HEK293 (cell line): Measurements from ENCODE around the gene TRIAP1.
A peak's percentile ranks its signal among the peaks of the same experiment; 100 is the strongest.

Experiments used
- BCL11A ChIP-seq: fragments of 450-650 bp; formaldehyde crosslinking; IDR thresholded peaks from 2 replicates; pipeline ENCODE4 v1.5.1; 2016; ENCODE audit warnings: low read depth, missing biosample characterization, missing genetic modification characterization
- FEZF1 ChIP-seq: fragments of 450-650 bp; formaldehyde crosslinking; IDR thresholded peaks from 2 replicates; pipeline ENCODE4 v1.5.1; 2016; ENCODE audit warnings: missing biosample characterization, missing genetic modification characterization
- IKZF3 ChIP-seq: fragments of 450-650 bp; IDR thresholded peaks from 2 replicates; pipeline ENCODE4 v1.5.0; 2018; ENCODE audit warnings: missing biosample characterization, mild to moderate bottlenecking, missing genetic modification characterization, moderate library complexity
- REST ChIP-seq: fragments of 450-650 bp; formaldehyde crosslinking; IDR thresholded peaks from 2 replicates; pipeline ENCODE4 v1.5.1; 2016; ENCODE audit warnings: missing biosample characterization, missing genetic modification characterization
- SETDB1 ChIP-seq: IDR thresholded peaks from one replicate; pipeline ENCODE4 v1.6.1; 2017; ENCODE audit warnings: mild to moderate bottlenecking, low read length, moderate library complexity, mixed read lengths; ENCODE audit not compliant: insufficient read length
- ZBTB11 ChIP-seq: fragments of 450-650 bp; formaldehyde crosslinking; conservative IDR thresholded peaks from 2 replicates; pipeline ENCODE4 v1.5.1; 2016; ENCODE audit warnings: low read depth, missing biosample characterization, missing genetic modification characterization
- ZBTB17 ChIP-seq: fragments of 450-650 bp; formaldehyde crosslinking; IDR thresholded peaks from 2 replicates; pipeline ENCODE4 v1.5.1; 2016; ENCODE audit warnings: missing biosample characterization, missing genetic modification characterization
- ZBTB7A ChIP-seq: fragments of 450-650 bp; formaldehyde crosslinking; IDR thresholded peaks from 2 replicates; pipeline ENCODE4 v1.5.1; 2016; ENCODE audit warnings: low read depth, missing biosample characterization, missing genetic modification characterization
- ZFHX2 ChIP-seq: fragments of 450-650 bp; formaldehyde crosslinking; conservative IDR thresholded peaks from 2 replicates; pipeline ENCODE4 v1.5.1; 2016; ENCODE audit warnings: missing biosample characterization, missing genetic modification characterization
- ZNF140 ChIP-seq: fragments of 450-650 bp; formaldehyde crosslinking; IDR thresholded peaks from 2 replicates; pipeline ENCODE4 v1.5.1; 2016; ENCODE audit warnings: missing biosample characterization, missing genetic modification characterization
- ZNF155 ChIP-seq: fragments of 450-650 bp; formaldehyde crosslinking; IDR thresholded peaks from 2 replicates; pipeline ENCODE4 v1.5.1; 2016; ENCODE audit warnings: missing biosample characterization, missing genetic modification characterization
- ZNF211 ChIP-seq: fragments of 450-650 bp; formaldehyde crosslinking; IDR thresholded peaks from 2 replicates; pipeline ENCODE4 v1.5.1; 2016; ENCODE audit warnings: low read depth, missing biosample characterization, missing genetic modification characterization
- ZNF266 ChIP-seq: fragments of 450-650 bp; formaldehyde crosslinking; IDR thresholded peaks from 2 replicates; pipeline ENCODE4 v1.5.1; 2016; ENCODE audit warnings: missing biosample characterization, missing genetic modification characterization, low read depth
- ZNF274 ChIP-seq, 2 experiments: fragments of 200-500 bp in 1 of 2; fragments of 450-650 bp in 1 of 2; sonication (Bioruptor generic) in 1 of 2; formaldehyde crosslinking in 1 of 2; IDR thresholded peaks; 2 replicates each; pipeline versions ENCODE4 v1.5.1 to v1.6.1; 2014 to 2016; ENCODE audit warnings: borderline replicate concordance in 1 of 2, inconsistent platforms in 1 of 2, low read length in 1 of 2, missing biosample characterization in 1 of 2, missing genetic modification characterization in 1 of 2
- ZNF324 ChIP-seq: fragments of 450-650 bp; formaldehyde crosslinking; IDR thresholded peaks from 2 replicates; pipeline ENCODE4 v1.5.1; 2016; ENCODE audit warnings: missing biosample characterization, missing genetic modification characterization
- ZNF362 ChIP-seq: fragments of 450-650 bp; formaldehyde crosslinking; IDR thresholded peaks from 2 replicates; pipeline ENCODE4 v1.5.1; 2016; ENCODE audit warnings: missing biosample characterization, missing genetic modification characterization
- ZNF624 ChIP-seq: fragments of 450-650 bp; formaldehyde crosslinking; IDR thresholded peaks from 2 replicates; pipeline ENCODE4 v1.5.1; 2017; ENCODE audit warnings: missing biosample characterization, missing genetic modification characterization
- ZNF645 ChIP-seq: fragments of 450-650 bp; formaldehyde crosslinking; IDR thresholded peaks from 2 replicates; pipeline ENCODE4; 2016; ENCODE audit warnings: missing biosample characterization, missing genetic modification characterization
- ZNF658 ChIP-seq: fragments of 450-650 bp; formaldehyde crosslinking; IDR thresholded peaks from 2 replicates; pipeline ENCODE4; 2016; ENCODE audit warnings: missing biosample characterization, missing genetic modification characterization
- ZNF664 ChIP-seq: fragments of 450-650 bp; formaldehyde crosslinking; IDR thresholded peaks from 2 replicates; pipeline ENCODE4 v1.5.1; 2016; ENCODE audit warnings: missing biosample characterization, missing genetic modification characterization
- ZNF701 ChIP-seq: fragments of 450-650 bp; formaldehyde crosslinking; IDR thresholded peaks from 2 replicates; pipeline ENCODE4 v1.5.1; 2016; ENCODE audit warnings: missing biosample characterization, missing genetic modification characterization
- ZNF792 ChIP-seq: fragments of 450-650 bp; formaldehyde crosslinking; IDR thresholded peaks from 2 replicates; pipeline ENCODE4 v1.5.1; 2016; ENCODE audit warnings: missing biosample characterization, missing genetic modification characterization
- TF ChIP-seq, protein P1 (sequence below): fragments of 450-650 bp; formaldehyde crosslinking; IDR thresholded peaks from 2 replicates; pipeline ENCODE4 v1.5.1; 2016; ENCODE audit warnings: missing biosample characterization, missing genetic modification characterization
- TF ChIP-seq, protein P2 (sequence below): fragments of 450-650 bp; formaldehyde crosslinking; IDR thresholded peaks from 2 replicates; pipeline ENCODE4 v1.5.1; 2017; ENCODE audit warnings: missing biosample characterization, mild to moderate bottlenecking, missing genetic modification characterization, moderate library complexity

The TRIAP1 gene

DNA sequence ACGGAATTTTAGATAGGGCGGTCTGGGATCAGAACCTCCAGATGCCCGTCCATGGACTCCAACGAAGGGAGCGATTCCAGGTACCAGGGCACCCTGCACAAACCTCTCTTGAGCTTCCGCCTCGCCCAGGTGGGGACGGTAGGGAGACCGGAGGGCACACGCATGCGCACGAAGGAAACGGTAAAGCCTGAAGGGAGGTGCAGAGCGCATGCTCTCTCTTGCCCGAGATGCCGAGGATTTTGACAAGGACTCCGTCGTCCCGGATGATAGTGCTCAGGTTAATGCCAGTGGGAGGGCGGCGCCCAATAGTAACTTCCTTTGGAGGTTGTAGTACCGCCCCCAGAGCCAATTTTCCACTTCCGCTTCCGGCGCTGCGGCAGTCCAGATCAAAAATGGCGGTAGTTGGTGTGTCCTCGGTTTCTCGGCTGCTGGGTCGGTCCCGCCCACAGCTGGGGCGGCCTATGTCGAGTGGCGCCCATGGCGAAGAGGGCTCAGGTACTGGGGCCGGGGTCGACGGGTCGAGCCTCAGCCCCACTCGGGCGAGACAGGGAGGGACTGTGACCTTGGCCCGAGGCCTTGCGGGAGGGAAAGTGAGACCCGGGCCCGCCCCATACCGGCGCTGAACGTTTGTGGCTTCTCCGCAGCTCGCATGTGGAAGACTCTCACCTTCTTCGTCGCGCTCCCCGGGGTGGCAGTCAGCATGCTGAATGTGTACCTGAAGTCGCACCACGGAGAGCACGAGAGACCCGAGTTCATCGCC is 8.3 kb downstream of the TRIAP1 start, which contains the start of gene COX6A1 (continued):
- TF ChIP-seq ZBTB11 (tag by site-specific recombination) (peak; percentile 85), ZNF155 (tag by site-specific recombination) (no peak), ZNF645 (tag by site-specific recombination) (no peak), ZNF624 (tag by site-specific recombination) (no peak), ZFHX2 (peak; percentile 70), ZBTB7A (0 out of 2 replicates have a peak, but pooled peaks have one; percentile 54), REST (tag by site-specific recombination) (no peak), ZNF266 (tag by site-specific recombination) (no peak), ZNF701 (tag by site-specific recombination) (no peak), ZNF664 (tag by site-specific recombination) (no peak), BCL11A (no peak), ZNF274 (IDR thresholded peaks at IDR 0.05; ENCODE audit: low read length) (no peak), ZNF274 (tag by site-specific recombination; IDR thresholded peaks at IDR 0.05; ENCODE audit: borderline replicate concordance) (no peak), ZNF324 (tag by site-specific recombination) (no peak), IKZF3 (tag by site-specific recombination) (no peak), ZNF362 (tag by site-specific recombination) (no peak), ZNF140 (tag by site-specific recombination) (no peak), ZBTB17 (tag by site-specific recombination) (peak; percentile 51), ZNF792 (tag by site-specific recombination) (no peak), ZNF211 (tag by site-specific recombination) (no peak), ZNF658 (tag by site-specific recombination) (no peak), FEZF1 (tag by site-specific recombination) (no peak), SETDB1 (no peak)
- TF ChIP-seq, protein P1, sequence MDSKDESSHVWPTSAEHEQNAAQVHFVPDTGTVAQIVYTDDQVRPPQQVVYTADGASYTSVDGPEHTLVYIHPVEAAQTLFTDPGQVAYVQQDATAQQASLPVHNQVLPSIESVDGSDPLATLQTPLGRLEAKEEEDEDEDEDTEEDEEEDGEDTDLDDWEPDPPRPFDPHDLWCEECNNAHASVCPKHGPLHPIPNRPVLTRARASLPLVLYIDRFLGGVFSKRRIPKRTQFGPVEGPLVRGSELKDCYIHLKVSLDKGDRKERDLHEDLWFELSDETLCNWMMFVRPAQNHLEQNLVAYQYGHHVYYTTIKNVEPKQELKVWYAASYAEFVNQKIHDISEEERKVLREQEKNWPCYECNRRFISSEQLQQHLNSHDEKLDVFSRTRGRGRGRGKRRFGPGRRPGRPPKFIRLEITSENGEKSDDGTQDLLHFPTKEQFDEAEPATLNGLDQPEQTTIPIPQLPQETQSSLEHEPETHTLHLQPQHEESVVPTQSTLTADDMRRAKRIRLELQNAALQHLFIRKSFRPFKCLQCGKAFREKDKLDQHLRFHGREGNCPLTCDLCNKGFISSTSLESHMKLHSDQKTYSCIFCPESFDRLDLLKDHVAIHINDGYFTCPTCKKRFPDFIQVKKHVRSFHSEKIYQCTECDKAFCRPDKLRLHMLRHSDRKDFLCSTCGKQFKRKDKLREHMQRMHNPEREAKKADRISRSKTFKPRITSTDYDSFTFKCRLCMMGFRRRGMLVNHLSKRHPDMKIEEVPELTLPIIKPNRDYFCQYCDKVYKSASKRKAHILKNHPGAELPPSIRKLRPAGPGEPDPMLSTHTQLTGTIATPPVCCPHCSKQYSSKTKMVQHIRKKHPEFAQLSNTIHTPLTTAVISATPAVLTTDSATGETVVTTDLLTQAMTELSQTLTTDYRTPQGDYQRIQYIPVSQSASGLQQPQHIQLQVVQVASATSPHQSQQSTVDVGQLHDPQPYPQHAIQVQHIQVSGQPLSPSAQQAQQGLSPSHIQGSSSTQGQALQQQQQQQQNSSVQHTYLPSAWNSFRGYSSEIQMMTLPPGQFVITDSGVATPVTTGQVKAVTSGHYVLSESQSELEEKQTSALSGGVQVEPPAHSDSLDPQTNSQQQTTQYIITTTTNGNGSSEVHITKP (tag by site-specific recombination) = peak; percentile 82; the same call in 1 of the 2 replicates
- TF ChIP-seq, protein P2, sequence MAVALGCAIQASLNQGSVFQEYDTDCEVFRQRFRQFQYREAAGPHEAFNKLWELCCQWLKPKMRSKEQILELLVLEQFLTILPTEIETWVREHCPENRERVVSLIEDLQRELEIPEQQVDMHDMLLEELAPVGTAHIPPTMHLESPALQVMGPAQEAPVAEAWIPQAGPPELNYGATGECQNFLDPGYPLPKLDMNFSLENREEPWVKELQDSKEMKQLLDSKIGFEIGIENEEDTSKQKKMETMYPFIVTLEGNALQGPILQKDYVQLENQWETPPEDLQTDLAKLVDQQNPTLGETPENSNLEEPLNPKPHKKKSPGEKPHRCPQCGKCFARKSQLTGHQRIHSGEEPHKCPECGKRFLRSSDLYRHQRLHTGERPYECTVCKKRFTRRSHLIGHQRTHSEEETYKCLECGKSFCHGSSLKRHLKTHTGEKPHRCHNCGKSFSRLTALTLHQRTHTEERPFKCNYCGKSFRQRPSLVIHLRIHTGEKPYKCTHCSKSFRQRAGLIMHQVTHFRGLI (tag by site-specific recombination) = no peak
